PC-3 (cell line): ENCODE results near the gene PDPN. TPM values are rescaled to one million over a fixed set of nuclear protein-coding genes. Genes with fewer than 3 reads are reported as not detected.

Experiments used
- ATAC-seq: fragments of 200-7000 bp; cut with Tn5 transposase; 2 replicates; pipeline ENCODE4 v1.9.1; 2020; ENCODE audit warnings: mild to moderate bottlenecking, moderate library complexity
- BruUV-seq: library from RNA; stranded (reverse); fragments of 400-500 nt; replicated peaks from 2 replicates; lab custom pipeline; 2021; lab: Mats Ljungman, UMichigan
- CTCF ChIA-PET: fragments of 300-600 bp; sonication (Branson Sonifier 250); formaldehyde crosslinking; loops from one replicate; lab custom pipeline; 2022; ENCODE audit warnings: antibody characterized with exemption; lab: Charles Lee
- POLR2A ChIA-PET: fragments of 300-600 bp; sonication (Branson Sonifier 250); formaldehyde crosslinking; loops from one replicate; lab custom pipeline; 2022; ENCODE audit warnings: antibody characterized with exemption; ENCODE audit not compliant: unreplicated experiment; lab: Charles Lee
- DNase-seq: peaks from one replicate; pipeline ENCODE4 v3.0.0-alpha.2; 2015
- H2AFZ ChIP-seq: fragments of 300-600 bp; sonication (generic); 2 replicates; pipeline ENCODE4 v1.6.0; 2016; ENCODE audit warnings: antibody characterized with exemption, low read length
- H3F3A ChIP-seq: fragments of 300-600 bp; sonication (generic); one replicate; pipeline ENCODE4 v1.6.0; 2017; ENCODE audit warnings: antibody characterized with exemption, low read length, control low read depth, mild to moderate bottlenecking; ENCODE audit not compliant: unreplicated experiment
- H3K27ac ChIP-seq: fragments of 300-600 bp; sonication (generic); 2 replicates; pipeline ENCODE4 v1.5.1; 2016; ENCODE audit warnings: mild to moderate bottlenecking, low read length
- H3K27me3 ChIP-seq: fragments of 300-600 bp; sonication (generic); 2 replicates; pipeline ENCODE4 v1.6.1; 2016; ENCODE audit warnings: low read length, mixed read lengths
- H3K36me3 ChIP-seq: fragments of 300-600 bp; sonication (generic); 2 replicates; pipeline ENCODE4 v1.6.1; 2016; ENCODE audit warnings: low read depth, mixed run types, low read length, mixed read lengths
- H3K4me1 ChIP-seq: fragments of 300-600 bp; sonication (generic); 2 replicates; pipeline ENCODE4 v1.5.1; 2016; ENCODE audit warnings: low read length; ENCODE audit not compliant: insufficient read depth
- H3K4me2 ChIP-seq: fragments of 300-600 bp; sonication (generic); 2 replicates; pipeline ENCODE4 v1.6.0; 2016; ENCODE audit warnings: low read length
- H3K4me3 ChIP-seq: fragments of 300-600 bp; sonication (generic); 2 replicates; pipeline ENCODE4 v1.5.1; 2016; ENCODE audit warnings: mild to moderate bottlenecking, low read length, mixed read lengths
- H3K79me2 ChIP-seq: fragments of 300-600 bp; sonication (generic); 2 replicates; pipeline ENCODE4 v1.6.1; 2017; ENCODE audit warnings: low read length, mixed read lengths
- H3K9ac ChIP-seq: fragments of 300-600 bp; sonication (generic); 2 replicates; pipeline ENCODE4 v1.6.0; 2016; ENCODE audit warnings: mild to moderate bottlenecking, low read length
- H3K9me2 ChIP-seq: fragments of 300-600 bp; sonication (generic); replicated peaks from 2 replicates; pipeline ENCODE4 v1.6.1; 2016; ENCODE audit warnings: mixed run types, low read length, mixed read lengths
- H3K9me3 ChIP-seq: fragments of 300-600 bp; sonication (generic); 2 replicates; pipeline ENCODE4 v1.6.1; 2016; ENCODE audit warnings: low read length, mixed read lengths
- H4K20me1 ChIP-seq: fragments of 300-600 bp; sonication (generic); 2 replicates; pipeline ENCODE4 v1.6.1; 2016; ENCODE audit warnings: low read length, mixed read lengths
- EZH2 ChIP-seq: fragments of 300-600 bp; sonication (generic); IDR thresholded peaks from one replicate; pipeline ENCODE4 v1.6.1; 2017; ENCODE audit warnings: antibody characterized with exemption, mild to moderate bottlenecking, low read length; ENCODE audit not compliant: unreplicated experiment
- EZH2phosphoT487 ChIP-seq: fragments of 300-600 bp; sonication (generic); IDR thresholded peaks from 2 replicates; pipeline ENCODE4 v1.6.1; 2018; ENCODE audit warnings: mild to moderate bottlenecking, antibody characterized with exemption, low read length, borderline replicate concordance
- intact Hi-C: fragments of 100-400 bp; cut with micrococcal nuclease; formaldehyde crosslinking; loops from 2 replicates; pipeline ENCODE4 v1.9.0; 2023
- total RNA-seq: library from RNA; depleted of rRNA; stranded (reverse); fragments of >200 nt; gene quantifications from 2 replicates; pipeline ENCODE4 v1.2.3, GENCODE V29; 2014
- TF ChIP-seq, protein P1 (sequence below): fragments of 300-600 bp; sonication (generic); conservative IDR thresholded peaks from 2 replicates; pipeline ENCODE4 v1.5.1; 2017; ENCODE audit warnings: antibody characterized with exemption, low read depth, mild to moderate bottlenecking, low read length

Gene PDPN
- total RNA-seq, 1 experiment from 2014 or later, result 0.47 TPM

DNA sequence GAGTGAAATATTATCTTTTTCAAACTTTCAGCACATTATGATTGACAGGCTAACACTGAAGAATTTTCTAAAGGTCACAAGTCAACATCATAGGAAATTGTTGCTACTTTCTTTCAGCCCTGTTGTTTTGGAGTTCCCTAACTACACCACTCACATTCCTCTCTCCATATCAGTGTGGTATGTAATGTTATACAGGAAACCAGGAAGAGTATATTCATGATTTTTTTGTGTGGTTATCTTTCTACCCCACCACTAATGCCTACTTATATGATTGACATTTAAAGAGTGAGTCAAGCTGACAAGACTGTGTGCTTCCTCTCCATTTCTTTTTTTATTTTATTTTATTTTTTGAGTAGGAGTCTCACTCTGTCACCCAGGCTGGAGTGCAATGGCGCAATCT is 68.6 kb downstream of the PDPN start:
- H3K4me2 ChIP-seq, result peak overlapping the region; percentile 32
- no peaks in the 10 kb centered on the region for H3K9me3 ChIP-seq
- H3F3A ChIP-seq, result peaks cover 8% of the 10 kb centered on the region
- POLR2A ChIA-PET, result no interaction called here
- no peaks in the 10 kb centered on the region for H3K27me3 ChIP-seq
- H2AFZ ChIP-seq, result no peak overlapping the region
- H3K9me2 ChIP-seq, result no peaks in the 10 kb centered on the region
- intact Hi-C loops, result no loop called here
- H3K27ac ChIP-seq, result peak overlapping the region; percentile 43
- H3K36me3 ChIP-seq, result no peaks in the 10 kb centered on the region
- peaks cover 21% of the 10 kb centered on the region for H3K4me1 ChIP-seq
- ATAC-seq (peak; percentile 75), DNase-seq (peak; percentile 78)
- TF ChIP-seq EZH2 (no peak), EZH2phosphoT487 (no peak)
- TF ChIP-seq, protein P1, sequence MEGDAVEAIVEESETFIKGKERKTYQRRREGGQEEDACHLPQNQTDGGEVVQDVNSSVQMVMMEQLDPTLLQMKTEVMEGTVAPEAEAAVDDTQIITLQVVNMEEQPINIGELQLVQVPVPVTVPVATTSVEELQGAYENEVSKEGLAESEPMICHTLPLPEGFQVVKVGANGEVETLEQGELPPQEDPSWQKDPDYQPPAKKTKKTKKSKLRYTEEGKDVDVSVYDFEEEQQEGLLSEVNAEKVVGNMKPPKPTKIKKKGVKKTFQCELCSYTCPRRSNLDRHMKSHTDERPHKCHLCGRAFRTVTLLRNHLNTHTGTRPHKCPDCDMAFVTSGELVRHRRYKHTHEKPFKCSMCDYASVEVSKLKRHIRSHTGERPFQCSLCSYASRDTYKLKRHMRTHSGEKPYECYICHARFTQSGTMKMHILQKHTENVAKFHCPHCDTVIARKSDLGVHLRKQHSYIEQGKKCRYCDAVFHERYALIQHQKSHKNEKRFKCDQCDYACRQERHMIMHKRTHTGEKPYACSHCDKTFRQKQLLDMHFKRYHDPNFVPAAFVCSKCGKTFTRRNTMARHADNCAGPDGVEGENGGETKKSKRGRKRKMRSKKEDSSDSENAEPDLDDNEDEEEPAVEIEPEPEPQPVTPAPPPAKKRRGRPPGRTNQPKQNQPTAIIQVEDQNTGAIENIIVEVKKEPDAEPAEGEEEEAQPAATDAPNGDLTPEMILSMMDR, result no peak
- H3K9ac ChIP-seq, result no peak overlapping the region
- no TSS peak for BruUV-seq
- no peaks in the 10 kb centered on the region for H4K20me1 ChIP-seq
- no peaks in the 10 kb centered on the region for H3K79me2 ChIP-seq
- no peak overlapping the region for H3K4me3 ChIP-seq
- CTCF ChIA-PET, result no interaction called here

DNA sequence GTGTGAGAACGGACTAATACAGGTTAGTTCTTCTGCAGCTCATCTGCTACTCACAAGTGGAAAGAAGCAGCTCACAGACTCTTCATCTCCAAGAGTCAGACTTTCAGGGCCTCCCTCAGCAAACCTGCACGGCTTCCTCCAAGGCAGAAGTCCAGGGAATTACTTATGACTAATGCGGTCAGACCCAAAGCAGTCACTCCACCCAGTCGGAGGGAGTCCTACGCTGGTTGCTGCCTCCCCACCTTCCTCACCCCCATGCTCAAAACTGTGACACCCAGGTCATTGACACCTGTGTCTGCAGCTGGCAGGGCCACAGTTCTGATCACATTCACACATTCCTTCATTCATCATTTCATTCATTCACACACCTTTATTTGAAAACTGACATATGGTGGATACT is 77.9 kb downstream of the PDPN start:
- POLR2A ChIA-PET, result no interaction called here
- BruUV-seq, result no TSS peak

DNA sequence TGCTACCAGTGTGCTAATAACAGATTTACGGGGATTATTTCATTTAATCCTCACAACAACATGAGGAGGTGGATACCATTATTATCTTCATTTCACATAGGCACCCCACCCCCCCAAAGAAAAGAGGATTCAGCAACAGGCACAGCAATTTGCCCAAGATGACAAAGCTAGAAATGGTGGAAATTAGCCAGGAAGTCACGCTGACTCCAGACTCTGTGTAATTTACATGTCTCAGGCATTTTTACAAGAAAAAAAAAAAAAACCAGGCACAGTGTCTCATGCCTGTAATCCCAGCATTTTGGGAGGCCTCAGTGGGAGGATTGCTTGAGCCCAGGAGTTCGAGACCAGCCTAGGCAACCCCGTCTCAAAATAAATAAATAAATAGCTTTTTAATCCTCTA is 78.9 kb downstream of the PDPN start:
- TF ChIP-seq, protein P1, result no peak
- no peak for TF ChIP-seq EZH2phosphoT487
- TF ChIP-seq EZH2, result no peak
- Histone ChIP-seq H3K4me3 (no peak overlapping the region), H3K9ac (no peak overlapping the region), H3K4me2 (no peak overlapping the region), H3K9me2 (no peaks in the 10 kb centered on the region), H3K27ac (no peak overlapping the region), H3K9me3 (no peaks in the 10 kb centered on the region), H4K20me1 (no peaks in the 10 kb centered on the region), H3K79me2 (no peaks in the 10 kb centered on the region), H3F3A (no peaks in the 10 kb centered on the region), H3K4me1 (peaks cover 23% of the 10 kb centered on the region), H3K27me3 (no peaks in the 10 kb centered on the region), H2AFZ (no peak overlapping the region), H3K36me3 (no peaks in the 10 kb centered on the region)
- BruUV-seq, result no TSS peak
- POLR2A ChIA-PET, result no interaction called here
- intact Hi-C loops, result no loop called here
- DNase-seq (peak; percentile 54), ATAC-seq (0 out of 2 replicates have a peak, but pooled peaks have one; percentile 15)
- CTCF ChIA-PET, result no interaction called here

More for the DNA sequence above, 77.9 kb downstream of the PDPN start:
- H3K9me3 ChIP-seq, result no peaks in the 10 kb centered on the region
- H3K27me3 ChIP-seq, result no peaks in the 10 kb centered on the region
- TF ChIP-seq EZH2phosphoT487, result no peak
- TF ChIP-seq EZH2, result no peak
- TF ChIP-seq, protein P1, result no peak
- no peak overlapping the region for H3K4me3 ChIP-seq
- H3K9me2 ChIP-seq, result no peaks in the 10 kb centered on the region
- H3K27ac ChIP-seq, result no peak overlapping the region
- peak overlapping the region; percentile 45 for H3K4me2 ChIP-seq
- peak; percentile 80 for DNase-seq
- intact Hi-C loops, result no loop called here
- no peak overlapping the region for H3K9ac ChIP-seq
- no peaks in the 10 kb centered on the region for H3F3A ChIP-seq
- H3K36me3 ChIP-seq, result no peaks in the 10 kb centered on the region
- ATAC-seq, result peak; percentile 90
- peaks cover 23% of the 10 kb centered on the region for H3K4me1 ChIP-seq
- CTCF ChIA-PET, result no interaction called here
- H4K20me1 ChIP-seq, result no peaks in the 10 kb centered on the region
- no peaks in the 10 kb centered on the region for H3K79me2 ChIP-seq
- H2AFZ ChIP-seq, result 0 out of 2 replicates have a peak overlapping the region, but pooled peaks have one; percentile 10
